Caco-2 (cell line): Measurements from ENCODE around the gene GNAS-AS1. TPM values are rescaled to one million over a fixed set of nuclear protein-coding genes. Genes with fewer than 3 reads are reported as not detected.
"Not testable (repeated sequence)": the region's sequence is repeated elsewhere in the genome, so short reads cannot be mapped to it uniquely, and the experiment has no call there.

ENCODE experiments used
- BruUV-seq: library from RNA; stranded (reverse); fragments of 400-500 nt; replicated peaks from 2 replicates; lab custom pipeline; 2021; lab: Mats Ljungman, UMichigan
- CTCF ChIA-PET: fragments of 300-600 bp; sonication (Branson Sonifier 250); formaldehyde crosslinking; loops from one replicate; lab custom pipeline; 2022; ENCODE audit warnings: antibody characterized with exemption; lab: Charles Lee
- POLR2A ChIA-PET: fragments of 300-600 bp; sonication (Branson Sonifier 250); formaldehyde crosslinking; loops from one replicate; lab custom pipeline; 2022; ENCODE audit warnings: antibody characterized with exemption; lab: Charles Lee
- DNase-seq, 2 experiments: peaks; one replicate each; pipeline versions ENCODE4 v3.0.0 to v3.0.0-alpha.2; 2020 to 2022
- H3K27me3 ChIP-seq: replicated peaks from 2 replicates; pipeline ENCODE4 v1.6.0; 2011; ENCODE audit warnings: low read length; ENCODE audit not compliant: control insufficient read depth, insufficient read depth
- H3K36me3 ChIP-seq: 2 replicates; pipeline ENCODE4 v1.5.1; 2011; ENCODE audit warnings: low read length; ENCODE audit not compliant: control insufficient read depth, insufficient read depth
- H3K4me1 ChIP-seq: fragments of 250-450 bp; sonication (Bioruptor Pico); 2 replicates; pipeline ENCODE4 v1.5.1; 2020; ENCODE audit warnings: mild to moderate bottlenecking
- H3K4me3 ChIP-seq: 2 replicates; pipeline ENCODE4 v1.5.1; 2011; ENCODE audit warnings: low read depth, mild to moderate bottlenecking, control low read depth, low read length
- H3K9me3 ChIP-seq: fragments of 250-450 bp; sonication (Bioruptor Pico); 2 replicates; pipeline ENCODE4 v1.5.1; 2020; ENCODE audit warnings: mild to moderate bottlenecking, moderate library complexity
- H3K27ac Mint-ChIP-seq: one replicate; pipeline ENCODE4 v1.8.0; 2022; ENCODE audit warnings: mixed read lengths; ENCODE audit not compliant: unreplicated experiment
- H3K27me3 Mint-ChIP-seq: one replicate; pipeline ENCODE4 v1.8.0; 2022; ENCODE audit warnings: mixed read lengths; ENCODE audit not compliant: insufficient read depth, unreplicated experiment
- H3K36me3 Mint-ChIP-seq: one replicate; pipeline ENCODE4 v1.8.0; 2022; ENCODE audit warnings: mild to moderate bottlenecking, mixed read lengths; ENCODE audit not compliant: insufficient read depth, unreplicated experiment
- H3K4me1 Mint-ChIP-seq: one replicate; pipeline ENCODE4 v1.8.0; 2022; ENCODE audit warnings: low read depth, mixed read lengths; ENCODE audit not compliant: unreplicated experiment
- H3K4me3 Mint-ChIP-seq: one replicate; pipeline ENCODE4 v1.8.0; 2022; ENCODE audit warnings: mild to moderate bottlenecking, moderate library complexity, mixed read lengths; ENCODE audit not compliant: unreplicated experiment
- H3K9me3 Mint-ChIP-seq: one replicate; pipeline ENCODE4 v1.8.0; 2022; ENCODE audit warnings: mixed read lengths; ENCODE audit not compliant: unreplicated experiment
- CTCF ChIP-seq, 2 experiments: fragments of 200-600 bp in 1 of 2; IDR thresholded peaks; 1 replicate in 1 of 2; 2 replicates in 1 of 2; pipeline versions ENCODE4 v1.5.1 to v1.8.0; 2011 to 2022; ENCODE audit warnings: antibody characterized with exemption in 1 of 2, control low read depth in 1 of 2, inconsistent platforms in 1 of 2, low read depth in 1 of 2, low read length in 1 of 2, mild to moderate bottlenecking in 1 of 2, moderate library complexity in 1 of 2; ENCODE audit not compliant: insufficient read depth in 1 of 2, severe bottlenecking in 1 of 2, unreplicated experiment in 1 of 2
- intact Hi-C: fragments of 100-400 bp; cut with micrococcal nuclease; formaldehyde crosslinking; loops from one replicate; pipeline ENCODE4 v1.10.0; 2022; ENCODE audit not compliant: unreplicated experiment
- total RNA-seq: library from RNA; stranded (reverse); gene quantifications from 2 replicates; pipeline ENCODE4 v1.2.3, GENCODE V29; 2022

GNAS-AS1 gene
- total RNA-seq, 1 experiment from 2014 or later: 5.1 TPM

GRCh38 chr20:58824843-58825242, 25.9 kb downstream of the GNAS-AS1 start:
- Mint-ChIP-seq H3K27me3 (peaks cover 10% of the 10 kb centered on the region), H3K4me1 (no peaks in the 10 kb centered on the region), H3K27ac (no peak overlapping the region), H3K4me3 (no peak overlapping the region), H3K36me3 (no peaks in the 10 kb centered on the region), H3K9me3 (no peaks in the 10 kb centered on the region)
- intact Hi-C loops: no loop called here
- POLR2A ChIA-PET: interaction anchor here (0.5 kb wide), 1 partner anchor 20 kb away, joined by 6 read pairs; no protein-coding TSS in a partner anchor
- BruUV-seq: no TSS peak
- Histone ChIP-seq H3K27me3 (no peaks in the 10 kb centered on the region), H3K4me3 (no peak overlapping the region), H3K9me3 (peaks cover 12% of the 10 kb centered on the region), H3K4me1 (no peaks in the 10 kb centered on the region), H3K36me3 (no peaks in the 10 kb centered on the region)
- DNase-seq: no peak
- CTCF ChIA-PET: no interaction called here
- no peak for TF ChIP-seq CTCF (IDR thresholded peaks at IDR 0.05; ENCODE audit: insufficient read depth in 1 of 2, low read depth in 1 of 2, low read length in 1 of 2, severe bottlenecking in 1 of 2, unreplicated experiment in 1 of 2)

- ChIA-PET POLR2A (no interaction called here), CTCF (interaction anchor here (1.5 kb wide), 1 partner anchor 16 kb away, joined by 3 read pairs; no protein-coding TSS in a partner anchor)
- no peak overlapping the region for H3K4me3 ChIP-seq
- no peaks in the 10 kb centered on the region for H3K27me3 ChIP-seq
- no peak overlapping the region for H3K4me3 Mint-ChIP-seq
- H3K27ac Mint-ChIP-seq: no peak overlapping the region
- H3K4me1 Mint-ChIP-seq: no peaks in the 10 kb centered on the region
- DNase-seq: no peak
- peaks cover 8% of the 10 kb centered on the region for H3K4me1 ChIP-seq
- H3K9me3 Mint-ChIP-seq: no peaks in the 10 kb centered on the region
- BruUV-seq: no TSS peak
- intact Hi-C loops: no loop called here
- H3K9me3 ChIP-seq: peaks cover 21% of the 10 kb centered on the region
- peaks cover 7% of the 10 kb centered on the region for H3K27me3 Mint-ChIP-seq
- no peaks in the 10 kb centered on the region for H3K36me3 ChIP-seq
- H3K36me3 Mint-ChIP-seq: no peaks in the 10 kb centered on the region
- no peak for TF ChIP-seq CTCF (IDR thresholded peaks at IDR 0.05; ENCODE audit: insufficient read depth in 1 of 2, low read depth in 1 of 2, low read length in 1 of 2, severe bottlenecking in 1 of 2, unreplicated experiment in 1 of 2)
Measured at GRCh38 chr20:58822748-58823730, 27.7 kb downstream of the GNAS-AS1 start.

GRCh38 chr20:58822149-58822548, 28.6 kb downstream of the GNAS-AS1 start:
- Mint-ChIP-seq H3K27ac (no peak overlapping the region), H3K4me3 (no peak overlapping the region), H3K9me3 (no peaks in the 10 kb centered on the region), H3K4me1 (no peaks in the 10 kb centered on the region), H3K27me3 (peaks cover 7% of the 10 kb centered on the region), H3K36me3 (no peaks in the 10 kb centered on the region)
- CTCF ChIA-PET: interaction anchor here (1.5 kb wide), 1 partner anchor 17 kb away, joined by 3 read pairs; no protein-coding TSS in a partner anchor
- peaks cover 8% of the 10 kb centered on the region for H3K4me1 ChIP-seq
- no peaks in the 10 kb centered on the region for H3K27me3 ChIP-seq
- H3K9me3 ChIP-seq: peaks cover 21% of the 10 kb centered on the region
- BruUV-seq: no TSS peak
- DNase-seq: no peak
- no peak overlapping the region for H3K4me3 ChIP-seq
- intact Hi-C loops: no loop called here
- no peaks in the 10 kb centered on the region for H3K36me3 ChIP-seq
- POLR2A ChIA-PET: no interaction called here
- TF ChIP-seq CTCF (IDR thresholded peaks at IDR 0.05; ENCODE audit: insufficient read depth in 1 of 2, low read depth in 1 of 2, low read length in 1 of 2, severe bottlenecking in 1 of 2, unreplicated experiment in 1 of 2): no peak

GRCh38 chr20:58820515-58820914, 30.2 kb downstream of the GNAS-AS1 start:
- intact Hi-C loops, CTCF ChIA-PET, H3K36me3 ChIP-seq, H3K4me1 ChIP-seq, BruUV-seq, H3K27ac Mint-ChIP-seq, H3K4me3 Mint-ChIP-seq, H3K4me1 Mint-ChIP-seq, H3K36me3 Mint-ChIP-seq, POLR2A ChIA-PET, H3K4me3 ChIP-seq, DNase-seq, H3K27me3 Mint-ChIP-seq, H3K9me3 Mint-ChIP-seq, H3K27me3 ChIP-seq: not testable (repeated sequence)
- peaks cover 21% of the 10 kb centered on the region for H3K9me3 ChIP-seq
